Right lobe of liver (tissue), 6 donors: ENCODE measurements around the gene ATXN1. TPM values are rescaled to one million over a fixed set of nuclear protein-coding genes. Genes with fewer than 3 reads are reported as not detected.

Source experiments
- ATAC-seq, 4 donors: fragments of 200-7000 bp; cut with Tn5 transposase; one replicate each; pipeline ENCODE4 v1.9.1; 2020; ENCODE audit warnings: mild to moderate bottlenecking in 4 of 4, moderate library complexity in 4 of 4
- DNase-seq, 3 donors: peaks; one replicate each; pipeline ENCODE4 v3.0.0-alpha.2; 2020
- H3K27ac ChIP-seq, 3 donors: fragments of 200-600 bp; one replicate each; pipeline ENCODE4 v1.8.0; 2022
- H3K27me3 ChIP-seq, 2 donors: fragments of 200-600 bp; one replicate each; pipeline ENCODE4 v1.8.0; 2022
- H3K36me3 ChIP-seq, 4 donors: fragments of 200-600 bp; sonication (generic) in 1 of 4; one replicate each; pipeline versions ENCODE4 v1.5.1 to v1.8.0; 2017 to 2022; ENCODE audit warnings: control low read depth in 1 of 4
- H3K4me1 ChIP-seq, 4 donors: fragments of 200-600 bp; sonication (generic) in 1 of 4; one replicate each; pipeline versions ENCODE4 v1.5.1 to v1.8.0; 2017 to 2022; ENCODE audit warnings: control low read depth in 1 of 4
- H3K4me3 ChIP-seq, 3 donors: fragments of 200-600 bp; one replicate each; pipeline ENCODE4 v1.8.0; 2022
- H3K9me3 ChIP-seq, 4 donors: fragments of 200-600 bp; sonication (generic) in 1 of 4; one replicate each; pipeline versions ENCODE4 v1.5.1 to v1.8.0; 2017 to 2022; ENCODE audit warnings: control low read depth in 1 of 4
- POLR2A ChIP-seq: fragments of 450-650 bp; IDR thresholded peaks from one replicate; pipeline ENCODE4 v1.6.1; 2017; ENCODE audit warnings: antibody characterized with exemption, mild to moderate bottlenecking
- WGBS: methylation state at CpG from one replicate; pipeline ENCODE4 v1.1.6; 2018; ENCODE audit warnings: low coverage, low lambda C conversion rate; ENCODE audit not compliant: insufficient coverage; ENCODE audit errors: missing lambda C conversion rate; 5-methylcytosine and 5-hydroxymethylcytosine counted together
- intact Hi-C, 2 donors: fragments of 100-400 bp; cut with DNase I; formaldehyde crosslinking; loops; one replicate each; pipeline versions ENCODE4 v1.11.2 to v1.14.1; 2022
- total RNA-seq, 6 experiments: library from RNA; depleted of rRNA in 2 of 6; stranded (reverse); fragments of >200 nt in 2 of 6; fragmentation: NEBNext Ultra II Directional in 3 of 6; extraction: Animal tissue kit (Norgen Biotek cat#: 25700) in 3 of 6; gene quantifications; one replicate each; pipeline versions ENCODE4 v1.1.0 to v1.2.4, GENCODE V29; 2016 to 2023
- TF ChIP-seq, protein P1 (sequence below), 4 donors: fragments of 200-600 bp in 3 of 4; fragments of 450-650 bp in 1 of 4; IDR thresholded peaks; one replicate each; pipeline versions ENCODE4 v1.5.1 to v1.8.0; 2016 to 2022; ENCODE audit warnings: antibody characterized with exemption in 4 of 4, mild to moderate bottlenecking in 2 of 4
- donor health status: DM: no; HTN: yes; CAD: no.
- donor health status: DM: no; HTN: no; CAD: no.
- donor health status: DM: no; HTN: no; CAD: no.
- donor health status: DM: no; HTN: yes; CAD: no.
- donor health status: DM: no; HTN: yes; CAD: no.

The ATXN1 gene
- total RNA-seq, 6 experiments from 2014 or later, result 23.2 to 28.7 (median 25.0) TPM

DNA sequence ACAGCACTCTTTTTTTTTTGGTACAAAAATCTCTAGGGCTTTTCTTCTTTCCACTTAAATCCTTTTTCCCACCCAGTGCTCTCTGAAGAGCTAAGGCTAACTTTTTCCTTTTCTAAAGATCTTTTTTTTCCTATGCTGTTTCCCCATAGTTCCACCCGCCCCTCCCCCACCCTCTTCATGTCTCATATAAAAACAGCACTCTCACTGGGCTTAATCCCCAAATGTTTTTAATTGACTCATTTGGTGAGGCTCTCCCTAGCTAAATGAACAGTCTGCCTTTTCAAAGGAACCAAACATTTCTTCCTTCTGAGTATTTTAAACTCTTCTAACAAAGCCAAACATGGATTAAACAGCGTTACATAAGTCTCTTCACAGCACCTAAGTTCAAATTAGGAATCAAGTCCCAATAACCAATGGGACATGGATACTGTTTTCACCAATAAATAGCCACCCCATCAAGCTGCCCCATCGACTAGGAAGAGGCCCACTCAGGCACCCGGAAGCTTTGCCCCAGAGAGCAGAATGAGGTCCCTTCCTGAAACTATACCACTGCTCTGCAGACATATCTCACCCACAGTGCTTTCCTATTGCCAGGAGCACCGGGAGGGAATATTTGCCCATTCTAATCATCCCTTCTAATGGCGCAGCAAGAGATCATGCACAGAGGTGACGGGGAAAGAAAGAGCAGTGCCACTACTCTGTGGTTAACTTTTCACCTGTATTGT, 63.7 kb downstream of the ATXN1 start:
- TF ChIP-seq, protein P1, sequence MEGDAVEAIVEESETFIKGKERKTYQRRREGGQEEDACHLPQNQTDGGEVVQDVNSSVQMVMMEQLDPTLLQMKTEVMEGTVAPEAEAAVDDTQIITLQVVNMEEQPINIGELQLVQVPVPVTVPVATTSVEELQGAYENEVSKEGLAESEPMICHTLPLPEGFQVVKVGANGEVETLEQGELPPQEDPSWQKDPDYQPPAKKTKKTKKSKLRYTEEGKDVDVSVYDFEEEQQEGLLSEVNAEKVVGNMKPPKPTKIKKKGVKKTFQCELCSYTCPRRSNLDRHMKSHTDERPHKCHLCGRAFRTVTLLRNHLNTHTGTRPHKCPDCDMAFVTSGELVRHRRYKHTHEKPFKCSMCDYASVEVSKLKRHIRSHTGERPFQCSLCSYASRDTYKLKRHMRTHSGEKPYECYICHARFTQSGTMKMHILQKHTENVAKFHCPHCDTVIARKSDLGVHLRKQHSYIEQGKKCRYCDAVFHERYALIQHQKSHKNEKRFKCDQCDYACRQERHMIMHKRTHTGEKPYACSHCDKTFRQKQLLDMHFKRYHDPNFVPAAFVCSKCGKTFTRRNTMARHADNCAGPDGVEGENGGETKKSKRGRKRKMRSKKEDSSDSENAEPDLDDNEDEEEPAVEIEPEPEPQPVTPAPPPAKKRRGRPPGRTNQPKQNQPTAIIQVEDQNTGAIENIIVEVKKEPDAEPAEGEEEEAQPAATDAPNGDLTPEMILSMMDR (IDR thresholded peaks at IDR 0.05), result no peak
- no peak for TF ChIP-seq POLR2A
- DNase-seq (no peak), ATAC-seq (no peak)
- WGBS, result 70% methylated on average over 7 of the region's 7 CpGs
- Histone ChIP-seq H3K36me3 (no peaks in the 10 kb centered on the region), H3K27ac (peak overlapping the region in 1 of 3 donors; percentile 73), H3K4me1 (peaks cover 0 to 30% (median 12%) of the 10 kb centered on the region in 4 donors), H3K4me3 (no peak overlapping the region), H3K9me3 (no peaks in the 10 kb centered on the region), H3K27me3 (no peaks in the 10 kb centered on the region)
- intact Hi-C loops, result no loop called here

DNA sequence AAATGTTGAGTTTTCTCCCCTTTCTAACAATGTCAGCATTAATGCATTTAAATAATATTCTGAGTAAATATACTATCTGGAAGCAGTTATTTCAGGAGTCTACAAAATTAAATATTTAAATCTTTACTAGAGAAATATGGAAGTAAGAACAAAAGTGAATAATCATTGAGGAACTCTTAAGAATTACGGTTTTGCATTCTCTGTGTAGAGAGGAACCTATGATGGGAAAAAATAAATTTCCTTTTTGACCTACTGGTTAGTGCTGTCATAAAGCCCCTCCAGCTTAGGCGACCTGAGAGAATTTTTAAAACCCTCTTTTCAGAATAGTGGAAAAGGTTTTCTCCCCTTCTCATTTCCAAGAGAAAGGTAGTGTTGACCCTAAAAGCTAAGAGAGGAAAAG, 64.8 kb downstream of the ATXN1 start:
- DNase-seq (no peak), ATAC-seq (no peak)
- 75% methylated on average over 2 of the region's 2 CpGs for WGBS
- no peaks in the 10 kb centered on the region for H3K9me3 ChIP-seq
- no peaks in the 10 kb centered on the region for H3K27me3 ChIP-seq
- intact Hi-C loops, result no loop called here
- no peak overlapping the region for H3K27ac ChIP-seq
- H3K36me3 ChIP-seq, result no peaks in the 10 kb centered on the region
- no peak overlapping the region for H3K4me3 ChIP-seq
- peaks cover 0 to 30% (median 12%) of the 10 kb centered on the region in 4 donors for H3K4me1 ChIP-seq
- TF ChIP-seq, protein P1 (IDR thresholded peaks at IDR 0.05), result no peak
- no peak for TF ChIP-seq POLR2A

DNA sequence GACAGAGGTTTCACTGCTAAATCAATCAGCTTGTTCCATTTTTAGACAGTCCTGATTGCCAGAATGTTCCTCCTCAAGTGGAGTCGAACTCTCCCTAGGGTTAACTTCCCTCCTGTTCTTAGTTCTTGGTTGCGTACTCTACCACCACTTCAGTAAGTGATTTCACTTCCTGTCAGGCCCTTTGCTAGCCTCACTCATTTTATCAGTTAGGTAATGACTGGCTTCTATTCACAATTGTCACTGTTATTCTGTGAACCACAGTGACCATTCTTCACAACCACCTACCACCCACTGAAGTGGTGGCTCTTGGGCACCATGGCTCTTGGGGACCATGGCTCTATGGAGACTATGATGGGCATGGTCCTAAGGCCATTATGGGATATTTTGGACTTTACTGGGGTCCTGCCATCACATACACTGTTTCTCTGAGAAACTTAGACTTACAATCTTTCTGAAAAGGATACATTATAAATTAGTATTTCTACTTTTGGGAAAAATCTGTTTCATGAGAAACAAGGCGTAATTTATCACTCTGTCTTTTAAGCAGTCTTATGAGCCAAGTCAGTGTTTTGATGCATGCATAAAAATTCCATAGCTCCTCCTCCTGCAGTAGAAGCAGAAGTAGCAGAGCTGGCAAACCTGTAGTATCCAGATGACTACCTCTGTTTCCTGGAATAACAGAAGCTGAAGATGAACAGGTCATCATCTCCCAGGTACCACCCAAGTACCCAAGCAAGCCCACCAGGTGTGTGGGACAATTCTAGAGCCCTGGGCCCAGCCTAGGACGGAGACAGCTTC, 66.3 kb downstream of the ATXN1 start:
- no peaks in the 10 kb centered on the region for H3K9me3 ChIP-seq
- H3K36me3 ChIP-seq, result no peaks in the 10 kb centered on the region
- DNase-seq (no peak), ATAC-seq (peak; percentile 19 to 45 (median 32))
- intact Hi-C loops, result no loop called here
- no peak overlapping the region for H3K4me3 ChIP-seq
- TF ChIP-seq, protein P1 (IDR thresholded peaks at IDR 0.05), result no peak
- no peak for TF ChIP-seq POLR2A
- H3K27me3 ChIP-seq, result no peaks in the 10 kb centered on the region
- no peak overlapping the region for H3K27ac ChIP-seq
- H3K4me1 ChIP-seq, result peaks cover 0 to 15% (median 7%) of the 10 kb centered on the region in 4 donors
- 65% methylated on average over 4 of the region's 4 CpGs for WGBS

DNA sequence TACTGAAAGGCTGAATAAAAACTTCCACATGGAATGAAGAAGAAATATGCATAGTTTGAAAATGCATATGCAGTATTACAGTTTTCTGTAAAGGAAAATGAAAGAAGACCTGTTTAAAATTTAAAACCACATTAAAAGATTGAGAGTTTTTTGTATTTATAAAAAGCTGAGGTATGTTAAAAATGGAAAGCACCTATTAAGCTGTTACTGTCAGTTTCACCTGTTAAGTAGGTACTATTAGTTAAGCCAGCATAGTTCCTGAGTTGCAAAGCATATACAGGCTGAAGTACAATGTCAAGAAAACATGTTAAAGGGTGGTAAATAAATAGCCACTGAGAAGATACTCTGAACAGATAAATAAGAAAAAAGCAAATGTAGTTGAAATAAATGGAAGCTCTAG, 69.9 kb downstream of the ATXN1 start:
- no peaks in the 10 kb centered on the region for H3K4me1 ChIP-seq
- H3K9me3 ChIP-seq, result no peaks in the 10 kb centered on the region
- TF ChIP-seq, protein P1 (IDR thresholded peaks at IDR 0.05), result no peak
- TF ChIP-seq POLR2A, result no peak

More for the DNA sequence above, 69.9 kb downstream of the ATXN1 start:
- no peaks in the 10 kb centered on the region for H3K36me3 ChIP-seq
- ATAC-seq (no peak), DNase-seq (no peak)
- H3K27me3 ChIP-seq, result no peaks in the 10 kb centered on the region
- H3K4me3 ChIP-seq, result no peak overlapping the region
- intact Hi-C loops, result no loop called here
- no peak overlapping the region for H3K27ac ChIP-seq
